HL-60 (cell line): ENCODE data around the gene POLR1G.

Source experiments
- CTCF ChIP-seq: IDR thresholded peaks from one replicate; pipeline ENCODE4 v1.5.1; 2011; ENCODE audit warnings: low read length, control low read depth, inconsistent platforms; ENCODE audit not compliant: insufficient read depth
- GABPA ChIP-seq: IDR thresholded peaks from 2 replicates; pipeline ENCODE4 v1.6.1; 2012; ENCODE audit warnings: low read depth
- POLR2AphosphoS5 ChIP-seq: IDR thresholded peaks from 2 replicates; pipeline ENCODE4 v1.6.1; 2012; ENCODE audit warnings: low read depth
- REST ChIP-seq: IDR thresholded peaks from 2 replicates; pipeline ENCODE4 v1.6.1; 2012; ENCODE audit warnings: low read depth; ENCODE audit not compliant: insufficient replicate concordance

- no peak for TF ChIP-seq CTCF
- no peak for TF ChIP-seq GABPA
- TF ChIP-seq REST, result peak; percentile 9
- peak; percentile 68; the same call in 1 of the 2 replicates for TF ChIP-seq POLR2AphosphoS5
Measured at GRCh38 chr19:45405435-45406225, 814 bp upstream of the POLR1G start.
